Gastrocnemius medialis (tissue), 4 donors: ENCODE results near the gene RPE65.

Experiments
- CTCF ChIP-seq, 5 experiments: fragments of 450-650 bp in 3 of 5; fragments of 200-600 bp in 2 of 5; sonication (generic) in 2 of 5; IDR thresholded peaks in 4 of 5; conservative IDR thresholded peaks in 1 of 5; 1 replicate in 4 of 5; 2 replicates in 1 of 5; pipeline ENCODE4 v1.5.1; 2016 to 2019; ENCODE audit warnings: antibody characterized with exemption in 5 of 5, mild to moderate bottlenecking in 3 of 5, moderate library complexity in 3 of 5
- POLR2A ChIP-seq, 2 donors: fragments of 450-650 bp; IDR thresholded peaks; one replicate each; pipeline ENCODE4 v1.6.1; 2017; ENCODE audit warnings: antibody characterized with exemption in 2 of 2, mild to moderate bottlenecking in 2 of 2, moderate library complexity in 2 of 2

GRCh38 chr1:68479501-68479900 is 29.7 kb upstream of the RPE65 start:
- TF ChIP-seq CTCF (IDR thresholded peaks at IDR 0.05 in 4 of 5, conservative IDR thresholded peaks at IDR 0.05 in 1 of 5): no peak
- no peak for TF ChIP-seq POLR2A (IDR thresholded peaks at IDR 0.05)
